ENCODE results near the gene TRIM63. TPM values are rescaled to one million over a fixed set of nuclear protein-coding genes. Genes with fewer than 3 reads are reported as not detected.

The TRIM63 gene
- total and polyA plus RNA-seq, 9 of the 15 experiments (the other 6 are each of a cell fraction or from before 2014, with no cell fraction given), result 0.08 to 0.57 (median 0.36) TPM

DNA sequence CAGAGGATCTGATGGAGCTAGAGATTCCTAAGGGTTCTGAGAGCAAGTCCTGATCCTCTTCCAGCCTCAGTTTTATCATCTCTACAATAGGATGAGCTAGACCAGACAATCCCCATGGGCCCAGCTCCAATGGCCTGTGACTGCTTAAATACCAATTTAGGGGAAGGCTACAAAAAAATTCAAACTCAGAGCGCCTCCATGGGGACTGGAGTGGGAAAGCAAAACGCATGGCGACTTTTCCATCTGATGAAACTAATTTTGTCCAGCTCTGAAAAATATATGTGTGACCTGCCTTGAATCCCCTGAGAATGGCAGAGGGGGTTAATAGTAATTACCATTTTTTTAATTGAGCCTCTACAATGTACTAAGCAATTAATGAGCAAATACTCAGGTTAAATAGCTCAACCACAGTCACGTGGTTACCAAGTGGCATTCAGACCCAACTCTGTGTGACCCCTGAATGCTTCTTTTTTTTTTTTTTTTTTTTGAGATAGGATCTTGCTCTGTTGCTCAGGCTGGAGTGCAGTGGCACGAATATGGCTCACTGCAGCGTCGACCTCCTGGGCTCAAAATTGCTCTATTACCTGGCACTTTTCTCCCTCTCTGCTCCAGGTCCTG, 37.5 kb downstream of the TRIM63 start (continued):
- TF ChIP-seq TOE1 (IDR thresholded peaks at IDR 0.05; ENCODE audit: borderline replicate concordance) (peak; percentile 22; the same call in 1 of the 2 replicates), TOE1 (CRISPR knock-in tag; IDR thresholded peaks at IDR 0.05; ENCODE audit: borderline replicate concordance, low read depth) (no peak), NR2F6 (CRISPR knock-in tag; IDR thresholded peaks at IDR 0.05) (no peak), MTF1 (CRISPR knock-in tag; IDR thresholded peaks at IDR 0.05; ENCODE audit: borderline replicate concordance) (no peak), RNF2 (IDR thresholded peaks at IDR 0.05) (no peak), RBM25 (IDR thresholded peaks at IDR 0.05; ENCODE audit: low read depth, low read length, severe bottlenecking) (peak; percentile 73), FOXP1 (CRISPR knock-in tag; IDR thresholded peaks at IDR 0.05) (no peak), ZNF695 (CRISPR knock-in tag; IDR thresholded peaks at IDR 0.05) (no peak), MYNN (IDR thresholded peaks at IDR 0.05) (no peak), MYNN (CRISPR knock-in tag; IDR thresholded peaks at IDR 0.05) (no peak), ZNF384 (IDR thresholded peaks at IDR 0.05; ENCODE audit: low read depth, low read length) (peak; percentile 77), FOXM1 (IDR thresholded peaks at IDR 0.05; ENCODE audit: low read depth) (no peak), FOXM1 (CRISPR knock-in tag; IDR thresholded peaks at IDR 0.05; ENCODE audit: low read depth) (0 out of 2 replicates have a peak, but pooled peaks have one; percentile 3), NR3C1 (CRISPR knock-in tag; IDR thresholded peaks at IDR 0.05) (no peak)
- TF ChIP-seq, protein P1, sequence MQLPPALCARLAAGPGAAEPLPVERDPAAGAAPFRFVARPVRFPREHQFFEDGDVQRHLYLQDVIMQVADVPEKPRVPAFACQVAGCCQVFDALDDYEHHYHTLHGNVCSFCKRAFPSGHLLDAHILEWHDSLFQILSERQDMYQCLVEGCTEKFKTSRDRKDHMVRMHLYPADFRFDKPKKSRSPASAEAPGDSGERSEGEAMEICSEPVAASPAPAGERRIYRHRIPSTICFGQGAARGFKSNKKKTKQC (CRISPR knock-in tag; IDR thresholded peaks at IDR 0.05), result no peak
- TF ChIP-seq, protein P2, sequence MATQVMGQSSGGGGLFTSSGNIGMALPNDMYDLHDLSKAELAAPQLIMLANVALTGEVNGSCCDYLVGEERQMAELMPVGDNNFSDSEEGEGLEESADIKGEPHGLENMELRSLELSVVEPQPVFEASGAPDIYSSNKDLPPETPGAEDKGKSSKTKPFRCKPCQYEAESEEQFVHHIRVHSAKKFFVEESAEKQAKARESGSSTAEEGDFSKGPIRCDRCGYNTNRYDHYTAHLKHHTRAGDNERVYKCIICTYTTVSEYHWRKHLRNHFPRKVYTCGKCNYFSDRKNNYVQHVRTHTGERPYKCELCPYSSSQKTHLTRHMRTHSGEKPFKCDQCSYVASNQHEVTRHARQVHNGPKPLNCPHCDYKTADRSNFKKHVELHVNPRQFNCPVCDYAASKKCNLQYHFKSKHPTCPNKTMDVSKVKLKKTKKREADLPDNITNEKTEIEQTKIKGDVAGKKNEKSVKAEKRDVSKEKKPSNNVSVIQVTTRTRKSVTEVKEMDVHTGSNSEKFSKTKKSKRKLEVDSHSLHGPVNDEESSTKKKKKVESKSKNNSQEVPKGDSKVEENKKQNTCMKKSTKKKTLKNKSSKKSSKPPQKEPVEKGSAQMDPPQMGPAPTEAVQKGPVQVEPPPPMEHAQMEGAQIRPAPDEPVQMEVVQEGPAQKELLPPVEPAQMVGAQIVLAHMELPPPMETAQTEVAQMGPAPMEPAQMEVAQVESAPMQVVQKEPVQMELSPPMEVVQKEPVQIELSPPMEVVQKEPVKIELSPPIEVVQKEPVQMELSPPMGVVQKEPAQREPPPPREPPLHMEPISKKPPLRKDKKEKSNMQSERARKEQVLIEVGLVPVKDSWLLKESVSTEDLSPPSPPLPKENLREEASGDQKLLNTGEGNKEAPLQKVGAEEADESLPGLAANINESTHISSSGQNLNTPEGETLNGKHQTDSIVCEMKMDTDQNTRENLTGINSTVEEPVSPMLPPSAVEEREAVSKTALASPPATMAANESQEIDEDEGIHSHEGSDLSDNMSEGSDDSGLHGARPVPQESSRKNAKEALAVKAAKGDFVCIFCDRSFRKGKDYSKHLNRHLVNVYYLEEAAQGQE (IDR thresholded peaks at IDR 0.05; ENCODE audit: borderline replicate concordance), result peak; percentile 68; the same call in 1 of the 2 replicates
- TF ChIP-seq, protein P2 (CRISPR knock-in tag; IDR thresholded peaks at IDR 0.05; ENCODE audit: low read depth), result no peak
- TF ChIP-seq, protein P3, sequence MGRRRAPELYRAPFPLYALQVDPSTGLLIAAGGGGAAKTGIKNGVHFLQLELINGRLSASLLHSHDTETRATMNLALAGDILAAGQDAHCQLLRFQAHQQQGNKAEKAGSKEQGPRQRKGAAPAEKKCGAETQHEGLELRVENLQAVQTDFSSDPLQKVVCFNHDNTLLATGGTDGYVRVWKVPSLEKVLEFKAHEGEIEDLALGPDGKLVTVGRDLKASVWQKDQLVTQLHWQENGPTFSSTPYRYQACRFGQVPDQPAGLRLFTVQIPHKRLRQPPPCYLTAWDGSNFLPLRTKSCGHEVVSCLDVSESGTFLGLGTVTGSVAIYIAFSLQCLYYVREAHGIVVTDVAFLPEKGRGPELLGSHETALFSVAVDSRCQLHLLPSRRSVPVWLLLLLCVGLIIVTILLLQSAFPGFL (CRISPR knock-in tag; IDR thresholded peaks at IDR 0.05), result no peak
